Spinal cord (tissue), 10 donors: ENCODE measurements around the gene SERTAD2. TPM values are rescaled to one million over a fixed set of nuclear protein-coding genes. Genes with fewer than 3 reads are reported as not detected.
A peak's percentile ranks its signal among the peaks of the same experiment; 100 is the strongest.

Source experiments
- DNase-seq, 6 donors: peaks; one replicate each; pipeline versions ENCODE4 v3.0.0 to v3.0.0-alpha.2; 2013 to 2015; ENCODE audit warnings: low spot score in 6 of 6, low read depth in 4 of 6
- H3K27ac ChIP-seq: one replicate; pipeline ENCODE4 v1.5.1; 2013; ENCODE audit warnings: low read depth, low read length, control low read depth
- H3K27me3 ChIP-seq: one replicate; pipeline ENCODE4 v1.6.1; 2013; ENCODE audit warnings: low read length; ENCODE audit not compliant: control insufficient read depth, insufficient read depth
- H3K36me3 ChIP-seq: one replicate; pipeline ENCODE4 v1.6.1; 2013; ENCODE audit warnings: low read length; ENCODE audit not compliant: control insufficient read depth, insufficient read depth
- H3K4me1 ChIP-seq: one replicate; pipeline ENCODE4 v1.6.1; 2013; ENCODE audit warnings: low read length; ENCODE audit not compliant: control insufficient read depth, insufficient read depth
- H3K4me3 ChIP-seq: one replicate; pipeline ENCODE4 v1.5.1; 2013; ENCODE audit warnings: low read depth, low read length, control low read depth
- H3K9me3 ChIP-seq: one replicate; pipeline ENCODE4 v1.6.1; 2013; ENCODE audit warnings: low read length; ENCODE audit not compliant: control insufficient read depth, insufficient read depth
- WGBS: methylation state at CpG from one replicate; pipeline ENCODE4 v1.1.5; 2013; ENCODE audit warnings: missing lambda C conversion rate; ENCODE audit not compliant: insufficient coverage; 5-methylcytosine and 5-hydroxymethylcytosine counted together
- polyA plus RNA-seq, 2 donors: library from polyadenylated mRNA; unstranded; fragments of 120-200 nt; gene quantifications; one replicate each; pipeline ENCODE4 v1.2.1, GENCODE V29; 2013; ENCODE audit not compliant: insufficient read length in 2 of 2
- total RNA-seq, 2 donors: library from RNA; depleted of rRNA in 1 of 2; stranded (reverse); fragments of 120-200 nt in 1 of 2; fragments of >200 nt in 1 of 2; gene quantifications; one replicate each; pipeline versions ENCODE4 v1.2.3 to v1.2.4, GENCODE V29; 2013 to 2014
- donor health status: healthy.

The SERTAD2 gene
- total and polyA plus RNA-seq, 4 donors: 5.0 to 15.4 (median 9.7) TPM

DNA sequence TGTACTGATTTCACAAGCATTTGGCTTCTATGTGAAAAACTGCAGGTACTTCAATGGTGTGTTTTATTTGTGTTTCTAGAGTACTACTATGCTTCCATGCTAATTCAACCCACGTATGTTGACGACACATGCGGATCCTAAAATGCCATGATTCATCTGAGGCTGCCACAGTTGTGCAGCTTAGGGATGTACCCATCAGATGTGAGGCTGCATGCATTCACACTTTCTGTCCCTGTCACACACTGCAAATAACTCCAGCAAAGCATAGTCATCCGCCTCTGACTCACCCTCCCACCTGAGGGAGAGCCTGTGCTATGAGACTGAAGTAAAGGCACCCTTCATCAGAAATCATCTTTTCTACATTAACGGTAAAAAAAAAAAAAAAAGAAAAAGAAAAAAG, 22.1 kb upstream of the SERTAD2 start:
- Histone ChIP-seq H3K36me3 (no peaks in the 10 kb centered on the region), H3K9me3 (no peaks in the 10 kb centered on the region), H3K4me3 (no peak overlapping the region), H3K4me1 (no peaks in the 10 kb centered on the region), H3K27me3 (no peaks in the 10 kb centered on the region), H3K27ac (no peak overlapping the region)
- WGBS: no CpG with 5 or more reads among the region's 5 CpGs
- no peak for DNase-seq

DNA sequence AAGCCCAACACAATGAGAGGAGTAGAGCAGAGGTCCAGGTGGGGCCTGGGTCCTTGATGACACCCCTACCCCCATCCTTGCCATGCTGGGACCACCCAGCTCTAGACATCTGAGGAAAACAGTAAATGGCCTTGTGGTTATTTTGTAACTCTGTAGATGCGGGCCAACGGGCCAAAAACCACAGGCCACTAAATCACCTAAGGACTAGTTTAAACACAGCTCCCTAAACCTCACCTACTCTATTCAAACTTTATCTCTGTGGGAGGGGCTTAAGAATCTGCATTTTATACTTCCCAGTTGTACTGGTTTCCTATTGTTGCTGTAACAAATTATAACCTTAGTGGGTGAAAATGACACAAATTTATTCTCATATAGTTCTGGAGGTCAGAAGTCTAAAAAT, 19.0 kb upstream of the SERTAD2 start:
- Histone ChIP-seq H3K27ac (no peak overlapping the region), H3K9me3 (no peaks in the 10 kb centered on the region), H3K36me3 (no peaks in the 10 kb centered on the region), H3K27me3 (no peaks in the 10 kb centered on the region), H3K4me3 (no peak overlapping the region), H3K4me1 (no peaks in the 10 kb centered on the region)
- no CpG with 5 or more reads among the region's 2 CpGs for WGBS
- no peak for DNase-seq

GRCh38 chr2:64670047-64670446, 16.3 kb upstream of the SERTAD2 start:
- no peak for DNase-seq
- H3K4me1 ChIP-seq: no peaks in the 10 kb centered on the region
- no peak overlapping the region for H3K4me3 ChIP-seq
- no peak overlapping the region for H3K27ac ChIP-seq
- H3K36me3 ChIP-seq: no peaks in the 10 kb centered on the region
- no peaks in the 10 kb centered on the region for H3K27me3 ChIP-seq
- H3K9me3 ChIP-seq: no peaks in the 10 kb centered on the region

DNA sequence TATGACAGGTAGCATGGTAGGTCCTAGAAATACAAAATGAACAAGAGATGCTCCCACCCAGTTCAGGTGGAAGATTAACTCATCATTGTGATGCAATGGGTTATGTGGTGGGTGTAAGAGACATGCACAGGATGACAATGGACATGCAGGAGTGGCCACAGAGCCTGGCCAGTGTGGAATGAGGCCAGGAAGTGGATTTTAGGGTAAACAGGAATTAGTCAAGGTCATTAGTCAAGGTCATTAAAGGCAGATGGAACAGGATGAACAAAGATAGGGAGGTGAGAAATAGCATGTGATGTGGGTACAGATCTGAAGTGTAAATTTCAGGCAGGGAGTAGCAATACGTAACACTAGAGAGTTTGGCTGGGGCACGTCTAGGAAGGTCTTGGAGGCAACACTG, 15.6 kb upstream of the SERTAD2 start:
- WGBS: no CpG with 5 or more reads among the region's 2 CpGs
- Histone ChIP-seq H3K9me3 (no peaks in the 10 kb centered on the region), H3K27me3 (no peaks in the 10 kb centered on the region), H3K4me1 (no peaks in the 10 kb centered on the region), H3K4me3 (no peak overlapping the region), H3K36me3 (no peaks in the 10 kb centered on the region), H3K27ac (no peak overlapping the region)
- DNase-seq: no peak

GRCh38 chr2:64668542-64668941, 14.8 kb upstream of the SERTAD2 start:
- H3K36me3 ChIP-seq: no peaks in the 10 kb centered on the region
- H3K9me3 ChIP-seq: no peaks in the 10 kb centered on the region
- DNase-seq: no peak
- WGBS: 80% methylated on average over 1 of the region's 3 CpGs
- H3K4me1 ChIP-seq: no peaks in the 10 kb centered on the region
- no peaks in the 10 kb centered on the region for H3K27me3 ChIP-seq
- no peak overlapping the region for H3K27ac ChIP-seq
- H3K4me3 ChIP-seq: no peak overlapping the region

GRCh38 chr2:64667535-64667934, 13.8 kb upstream of the SERTAD2 start:
- H3K4me3 ChIP-seq: no peak overlapping the region
- no CpG with 5 or more reads among the region's 1 CpG for WGBS
- DNase-seq: no peak
- H3K9me3 ChIP-seq: no peaks in the 10 kb centered on the region
- H3K4me1 ChIP-seq: no peaks in the 10 kb centered on the region
- no peaks in the 10 kb centered on the region for H3K36me3 ChIP-seq
- no peak overlapping the region for H3K27ac ChIP-seq
- no peaks in the 10 kb centered on the region for H3K27me3 ChIP-seq

GRCh38 chr2:64666810-64667438, 13.2 kb upstream of the SERTAD2 start:
- DNase-seq: peak in 1 of 6 donors; percentile 49
- no peaks in the 10 kb centered on the region for H3K4me1 ChIP-seq
- no peak overlapping the region for H3K4me3 ChIP-seq
- H3K36me3 ChIP-seq: no peaks in the 10 kb centered on the region
- H3K9me3 ChIP-seq: no peaks in the 10 kb centered on the region
- H3K27ac ChIP-seq: no peak overlapping the region
- WGBS: 8% methylated on average over 2 of the region's 3 CpGs
- H3K27me3 ChIP-seq: no peaks in the 10 kb centered on the region

GRCh38 chr2:64665709-64666108, 12.0 kb upstream of the SERTAD2 start:
- Histone ChIP-seq H3K36me3 (no peaks in the 10 kb centered on the region), H3K27me3 (no peaks in the 10 kb centered on the region), H3K27ac (no peak overlapping the region), H3K4me3 (no peak overlapping the region), H3K4me1 (no peaks in the 10 kb centered on the region), H3K9me3 (no peaks in the 10 kb centered on the region)
- no peak for DNase-seq
- WGBS: 100% methylated on average over 3 of the region's 8 CpGs

DNA sequence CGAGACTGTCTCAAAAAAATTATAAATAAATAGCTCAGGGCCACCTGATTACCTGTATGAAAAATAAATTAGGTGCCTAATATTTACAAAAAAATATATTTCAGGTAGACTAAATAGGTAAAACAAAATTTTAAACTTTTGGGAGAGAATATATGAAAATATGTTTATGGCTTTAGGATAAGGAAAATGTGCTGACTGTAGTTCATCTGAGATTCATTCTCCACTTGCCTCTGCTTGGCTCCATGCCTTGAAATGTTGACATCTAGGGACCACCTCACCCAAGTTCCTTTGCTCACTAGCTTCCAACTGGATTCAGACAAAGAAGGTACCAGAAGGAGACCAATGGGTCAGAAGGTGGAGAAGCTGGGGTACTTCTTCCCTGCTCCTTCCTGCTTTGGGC, 9.7 kb upstream of the SERTAD2 start:
- Histone ChIP-seq H3K27ac (no peak overlapping the region), H3K27me3 (no peaks in the 10 kb centered on the region), H3K36me3 (no peaks in the 10 kb centered on the region), H3K9me3 (no peaks in the 10 kb centered on the region), H3K4me1 (no peaks in the 10 kb centered on the region), H3K4me3 (no peak overlapping the region)
- DNase-seq: no peak
- no CpG with 5 or more reads among the region's 1 CpG for WGBS

DNA sequence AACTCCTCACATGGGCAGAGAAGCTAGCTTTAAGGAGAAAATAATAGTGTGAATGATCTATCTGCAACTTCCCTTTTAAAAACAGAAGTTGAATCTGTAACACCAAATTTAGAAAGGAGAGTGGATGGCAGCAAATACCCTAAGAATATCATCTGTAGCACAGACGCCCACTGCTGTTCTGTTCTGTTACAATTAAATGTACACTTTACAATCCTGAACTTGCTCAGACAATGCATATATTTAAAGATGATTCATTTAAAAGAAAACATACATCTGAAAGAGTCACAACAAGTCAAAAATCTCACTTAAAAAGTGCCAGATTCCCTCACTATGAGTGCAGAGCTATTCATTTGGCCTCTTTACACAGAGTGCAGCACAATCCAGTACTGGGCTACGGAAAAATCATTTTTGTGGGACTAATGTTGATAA, 8.0 kb upstream of the SERTAD2 start:
- Histone ChIP-seq H3K36me3 (no peaks in the 10 kb centered on the region), H3K9me3 (no peaks in the 10 kb centered on the region), H3K27ac (no peak overlapping the region), H3K4me1 (no peaks in the 10 kb centered on the region), H3K4me3 (no peak overlapping the region), H3K27me3 (no peaks in the 10 kb centered on the region)
- DNase-seq: no peak
- no CpG with 5 or more reads among the region's 2 CpGs for WGBS
